Measurements from ENCODE around the gene AMOTL1.

The AMOTL1 gene

GRCh38 chr11:94926271-94926625, 158.1 kb downstream of the AMOTL1 start:
- no peak overlapping the region for H3K4me3 ChIP-seq (ENCODE audit: low read depth in 1 of 5, low read length in 5 of 5)
- no peak overlapping the region for H3K9ac ChIP-seq (ENCODE audit: low read length in 5 of 5)
- H3K36me3 ChIP-seq (ENCODE audit: control insufficient read depth in 5 of 5, insufficient read depth in 5 of 5, low read length in 5 of 5), result no peaks in the 10 kb centered on the region
- H3K27me3 ChIP-seq (ENCODE audit: control insufficient read depth in 5 of 5, insufficient read depth in 4 of 5, low read length in 5 of 5), result no peaks in the 10 kb centered on the region
- H3K9me3 ChIP-seq (ENCODE audit: control insufficient read depth in 5 of 5, low read length in 5 of 5), result no peaks in the 10 kb centered on the region
- peaks cover 9 to 52% (median 28%) of the 10 kb centered on the region in 5 donors for H3K4me1 ChIP-seq (ENCODE audit: control insufficient read depth in 5 of 5, insufficient read depth in 5 of 5, low read length in 5 of 5)
- H3K27ac ChIP-seq (ENCODE audit: low read depth, low read length), result peak overlapping the region; percentile 38

Measured in subcutaneous abdominal adipose tissue (tissue), 5 donors.